Thyroid gland (tissue), 4 donors: ENCODE measurements around the gene WFDC2. TPM values are rescaled to one million over a fixed set of nuclear protein-coding genes. Genes with fewer than 3 reads are reported as not detected.
A peak's percentile ranks its signal among the peaks of the same experiment; 100 is the strongest.

ENCODE experiments used
- DNase-seq, 2 donors: peaks; one replicate each; pipeline ENCODE4 v3.0.0-alpha.2; 2019
- H3K27ac ChIP-seq, 3 donors: fragments of 200-600 bp; sonication (generic); 1 replicate in 2 of 3; 2 replicates in 1 of 3; pipeline ENCODE4 v1.5.1; 2016 to 2019; ENCODE audit warnings: mild to moderate bottlenecking in 1 of 3, moderate library complexity in 1 of 3
- H3K27me3 ChIP-seq: fragments of 200-600 bp; sonication (generic); one replicate; pipeline ENCODE4 v1.5.1; 2019
- H3K36me3 ChIP-seq, 2 donors: fragments of 200-600 bp; sonication (generic); one replicate each; pipeline ENCODE4 v1.5.1; 2016 to 2019
- H3K4me1 ChIP-seq, 2 donors: fragments of 200-600 bp; sonication (generic); one replicate each; pipeline ENCODE4 v1.5.1; 2017 to 2019
- H3K4me3 ChIP-seq, 3 donors: fragments of 200-600 bp; sonication (generic); replicated peaks in 1 of 3; 1 replicate in 2 of 3; 2 replicates in 1 of 3; pipeline ENCODE4 v1.5.1; 2016; ENCODE audit warnings: mild to moderate bottlenecking in 1 of 3
- H3K9me3 ChIP-seq: fragments of 200-600 bp; sonication (generic); one replicate; pipeline ENCODE4 v1.5.1; 2017
- CTCF ChIP-seq, 6 experiments: fragments of 200-600 bp in 3 of 6; fragments of 450-650 bp in 3 of 6; sonication (generic) in 3 of 6; IDR thresholded peaks; one replicate each; pipeline ENCODE4 v1.5.1; 2016 to 2019; ENCODE audit warnings: antibody characterized with exemption in 6 of 6, mild to moderate bottlenecking in 2 of 6, inconsistent platforms in 1 of 6, moderate library complexity in 1 of 6
- POLR2A ChIP-seq, 2 donors: fragments of 450-650 bp; IDR thresholded peaks; one replicate each; pipeline ENCODE4 v1.6.1; 2017; ENCODE audit warnings: antibody characterized with exemption in 2 of 2, mild to moderate bottlenecking in 2 of 2, moderate library complexity in 1 of 2
- WGBS, 2 donors: methylation state at CpG; one replicate each; pipeline ENCODE4 v1.1.5; 2017; 5-methylcytosine and 5-hydroxymethylcytosine counted together
- intact Hi-C: fragments of 100-400 bp; cut with DNase I; formaldehyde crosslinking; loops from one replicate; pipeline ENCODE4 v1.15.1; 2023
- total RNA-seq, 4 donors: library from RNA; depleted of rRNA; stranded (reverse); fragments of >200 nt; gene quantifications; one replicate each; pipeline ENCODE4 v1.2.3, GENCODE V29; 2016

WFDC2 gene
- total RNA-seq, 4 donors from 2014 or later, result 109 to 163 (median 131) TPM

GRCh38 chr20:45487231-45487635 lies 17.7 kb downstream of the WFDC2 start:
- WGBS, 2 donors, result 10 to 14% methylated on average over 13 to 16 of the region's 20 CpGs
- no peaks in the 10 kb centered on the region for H3K4me1 ChIP-seq
- no peaks in the 10 kb centered on the region for H3K36me3 ChIP-seq
- no peak overlapping the region for H3K4me3 ChIP-seq
- H3K27me3 ChIP-seq, result no peaks in the 10 kb centered on the region
- H3K27ac ChIP-seq, result no peak overlapping the region
- peak; percentile 21 to 31 for DNase-seq
- intact Hi-C loops, result no loop called here
- TF ChIP-seq CTCF (IDR thresholded peaks at IDR 0.05), result peak in 4 of 6 experiments; percentile 10 to 53 (median 33)
- no peak for TF ChIP-seq POLR2A (IDR thresholded peaks at IDR 0.05)
- no peaks in the 10 kb centered on the region for H3K9me3 ChIP-seq

- H3K36me3 ChIP-seq, result no peaks in the 10 kb centered on the region
- H3K27ac ChIP-seq, result no peak overlapping the region
- no peaks in the 10 kb centered on the region for H3K27me3 ChIP-seq
- intact Hi-C loops, result no loop called here
- no peaks in the 10 kb centered on the region for H3K4me1 ChIP-seq
- TF ChIP-seq CTCF (IDR thresholded peaks at IDR 0.05) (no peak), POLR2A (IDR thresholded peaks at IDR 0.05) (no peak)
- 87 to 94% methylated on average over 1 of the region's 1 CpG for WGBS, 2 donors
- no peak overlapping the region for H3K4me3 ChIP-seq
- no peaks in the 10 kb centered on the region for H3K9me3 ChIP-seq
- DNase-seq, result no peak
These were observed 19.6 kb downstream of the WFDC2 start for GRCh38 chr20:45489083-45489531.

GRCh38 chr20:45495501-45495941 lies 26.0 kb downstream of the WFDC2 start:
- H3K4me3 ChIP-seq, result no peak overlapping the region
- TF ChIP-seq POLR2A (IDR thresholded peaks at IDR 0.05) (no peak), CTCF (IDR thresholded peaks at IDR 0.05) (no peak)
- WGBS, 2 donors, result 75 to 100% methylated on average over 1 of the region's 1 CpG
- H3K36me3 ChIP-seq, result no peaks in the 10 kb centered on the region
- H3K4me1 ChIP-seq, result no peaks in the 10 kb centered on the region
- DNase-seq, result no peak
- intact Hi-C loops, result no loop called here
- H3K9me3 ChIP-seq, result no peaks in the 10 kb centered on the region
- no peaks in the 10 kb centered on the region for H3K27me3 ChIP-seq
- no peak overlapping the region for H3K27ac ChIP-seq

GRCh38 chr20:45496166-45496565 lies 26.6 kb downstream of the WFDC2 start:
- Histone ChIP-seq H3K27ac (no peak overlapping the region), H3K36me3 (no peaks in the 10 kb centered on the region), H3K27me3 (no peaks in the 10 kb centered on the region), H3K9me3 (no peaks in the 10 kb centered on the region), H3K4me1 (no peaks in the 10 kb centered on the region), H3K4me3 (no peak overlapping the region)
- no peak for DNase-seq
- 73 to 77% methylated on average over 3 of the region's 3 CpGs for WGBS, 2 donors
- TF ChIP-seq CTCF (IDR thresholded peaks at IDR 0.05) (no peak), POLR2A (IDR thresholded peaks at IDR 0.05) (no peak)
- intact Hi-C loops, result no loop called here

GRCh38 chr20:45497971-45498494 lies 28.5 kb downstream of the WFDC2 start:
- Histone ChIP-seq H3K27ac (no peak overlapping the region), H3K4me3 (no peak overlapping the region), H3K4me1 (no peaks in the 10 kb centered on the region), H3K27me3 (no peaks in the 10 kb centered on the region), H3K36me3 (no peaks in the 10 kb centered on the region), H3K9me3 (no peaks in the 10 kb centered on the region)
- TF ChIP-seq CTCF (IDR thresholded peaks at IDR 0.05), result no peak
- no peak for TF ChIP-seq POLR2A (IDR thresholded peaks at IDR 0.05)
- 77 to 79% methylated on average over 3 of the region's 3 CpGs for WGBS, 2 donors
- intact Hi-C loops, result no loop called here
- no peak for DNase-seq
